Small intestine (tissue), 7 donors: ENCODE data around the gene ORAI2. TPM values are rescaled to one million over a fixed set of nuclear protein-coding genes. Genes with fewer than 3 reads are reported as not detected.
"Not testable (repeated sequence)": the region's sequence is repeated elsewhere in the genome, so short reads cannot be mapped to it uniquely, and the experiment has no call there.

Source experiments
- DNase-seq, 2 donors: peaks; one replicate each; pipeline versions ENCODE4 v3.0.0 to v3.0.0-alpha.2; 2013
- FAIRE-seq: peaks from 2 replicates; lab custom pipeline; 2012; peaks lifted over from hg19 to GRCh38; lab: Jason Lieb, UNC
- H3K27ac ChIP-seq, 3 donors: one replicate each; pipeline ENCODE4 v1.5.1; 2013; ENCODE audit warnings: low read length in 2 of 3, mild to moderate bottlenecking in 2 of 3, control low read depth in 1 of 3, inconsistent platforms in 1 of 3, low read depth in 1 of 3, moderate library complexity in 1 of 3
- H3K27me3 ChIP-seq, 3 donors: one replicate each; pipeline ENCODE4 v1.6.1; 2013; ENCODE audit warnings: low read length in 3 of 3, inconsistent platforms in 1 of 3; ENCODE audit not compliant: control insufficient read depth in 3 of 3, insufficient read depth in 3 of 3
- H3K36me3 ChIP-seq, 3 donors: one replicate each; pipeline ENCODE4 v1.6.1; 2013; ENCODE audit warnings: low read length in 3 of 3, inconsistent platforms in 1 of 3, low read depth in 1 of 3, mild to moderate bottlenecking in 1 of 3, moderate library complexity in 1 of 3; ENCODE audit not compliant: control insufficient read depth in 3 of 3, insufficient read depth in 2 of 3
- H3K4me1 ChIP-seq, 3 donors: one replicate each; pipeline ENCODE4 v1.6.1; 2013; ENCODE audit warnings: low read length in 2 of 3, inconsistent platforms in 1 of 3, low read depth in 1 of 3, mild to moderate bottlenecking in 1 of 3, moderate library complexity in 1 of 3; ENCODE audit not compliant: control insufficient read depth in 3 of 3, insufficient read depth in 2 of 3
- H3K4me3 ChIP-seq, 3 donors: one replicate each; pipeline ENCODE4 v1.5.1; 2013; ENCODE audit warnings: low read length in 3 of 3, control low read depth in 1 of 3, inconsistent platforms in 1 of 3, low read depth in 1 of 3, mild to moderate bottlenecking in 1 of 3, moderate library complexity in 1 of 3
- H3K9me3 ChIP-seq, 2 donors: one replicate each; pipeline ENCODE4 v1.6.1; 2013; ENCODE audit warnings: low read depth in 1 of 2, low read length in 1 of 2; ENCODE audit not compliant: control insufficient read depth in 2 of 2, insufficient read depth in 1 of 2
- WGBS, 3 donors: extraction: QIAGEN DNeasy Blood & Tissue Kit; methylation state at CpG; one replicate each; pipeline ENCODE4 v1.1.7; 2013; 5-methylcytosine and 5-hydroxymethylcytosine counted together
- polyA plus RNA-seq, 4 donors: library from polyadenylated mRNA; stranded (reverse) in 3 of 4; unstranded in 1 of 4; fragments of 200-250 nt in 3 of 4; fragments of 120-200 nt in 1 of 4; gene quantifications; one replicate each; pipeline versions ENCODE4 v1.2.1 to v1.2.3, GENCODE V29; 2013
- donor health status: healthy with polysubstance abuse.
- donor health status: control.
- donor health status: control.
- donor health status: Bipolar disorder and iron deficiency.
- donor health status: healthy.

Gene ORAI2
- polyA plus RNA-seq, 4 donors, result 0.89 to 8.8 (median 5.4) TPM

DNA sequence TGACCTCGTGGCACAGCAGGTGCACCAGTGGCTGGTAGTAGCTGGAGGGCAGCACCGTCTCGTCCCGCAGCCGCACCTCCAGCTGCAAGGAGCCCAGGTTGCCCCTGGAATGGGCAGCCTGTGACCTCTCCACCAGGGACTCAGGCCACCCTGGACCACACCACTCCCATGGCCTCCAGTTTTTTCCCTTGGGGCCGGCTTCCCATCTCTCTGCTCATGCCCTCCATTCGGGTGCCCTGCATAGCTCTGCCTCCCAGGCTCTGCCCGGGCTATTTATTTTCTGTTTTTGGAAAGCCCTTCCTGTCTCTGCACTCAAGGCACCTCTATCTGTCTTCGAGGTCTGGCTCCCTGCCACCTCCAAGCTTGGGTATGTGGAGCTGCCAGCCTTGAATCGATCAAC lies 63.5 kb downstream of the ORAI2 start:
- H3K4me1 ChIP-seq, H3K27me3 ChIP-seq, FAIRE-seq, H3K9me3 ChIP-seq, DNase-seq, H3K4me3 ChIP-seq, H3K36me3 ChIP-seq, H3K27ac ChIP-seq: not testable (repeated sequence)
- 73 to 91% (median 83%) methylated on average over 3 of the region's 10 CpGs for WGBS, 3 donors

DNA sequence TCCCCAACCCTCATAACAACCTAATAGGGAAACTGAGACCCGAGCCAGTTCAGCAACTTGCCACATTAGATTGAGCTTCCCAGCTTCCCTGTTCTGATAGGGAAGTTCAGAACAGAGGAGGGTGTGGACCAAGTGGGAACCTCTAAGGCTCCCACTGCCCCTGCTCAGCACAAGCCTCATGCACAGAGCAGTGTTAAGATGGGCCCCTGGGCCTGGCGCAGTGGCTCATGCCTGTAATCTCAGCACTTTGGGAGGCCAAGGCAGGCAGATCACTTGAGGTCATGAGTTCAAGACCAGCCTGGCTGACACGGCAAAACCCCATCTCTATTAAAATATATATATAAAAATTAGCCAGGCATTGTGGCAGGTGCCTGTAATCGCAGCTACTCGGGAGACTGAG lies 63.9 kb downstream of the ORAI2 start:
- not testable (repeated sequence) for H3K36me3 ChIP-seq, FAIRE-seq, H3K27ac ChIP-seq, H3K9me3 ChIP-seq, H3K4me1 ChIP-seq, H3K4me3 ChIP-seq, DNase-seq, H3K27me3 ChIP-seq
- 65 to 95% (median 94%) methylated on average over 1 of the region's 5 CpGs for WGBS, 3 donors

DNA sequence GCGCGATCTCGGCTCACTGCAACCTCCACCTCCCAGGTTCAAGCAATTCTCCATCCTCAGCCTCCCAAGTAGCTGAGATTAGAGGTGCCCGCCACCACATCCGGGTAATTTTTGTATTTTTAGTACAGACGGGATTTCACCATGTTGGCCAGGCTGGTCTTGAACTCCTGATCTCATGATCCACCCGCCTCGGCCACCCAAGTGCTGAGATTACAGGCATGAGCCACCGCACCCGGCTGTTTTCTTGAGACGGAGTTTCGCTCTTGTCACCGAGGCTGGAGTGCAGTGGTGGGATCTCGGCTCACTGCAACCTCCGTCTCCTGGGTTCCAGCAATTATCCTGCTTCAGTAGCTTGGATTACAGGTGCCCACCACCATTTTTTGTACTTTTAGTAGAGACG lies 64.9 kb downstream of the ORAI2 start:
- not testable (repeated sequence) for FAIRE-seq, H3K4me3 ChIP-seq, H3K27ac ChIP-seq, H3K27me3 ChIP-seq, DNase-seq, H3K9me3 ChIP-seq, H3K36me3 ChIP-seq, H3K4me1 ChIP-seq
- 91 to 95% (median 95%) methylated on average over 10 to 11 of the region's 16 CpGs for WGBS, 3 donors

DNA sequence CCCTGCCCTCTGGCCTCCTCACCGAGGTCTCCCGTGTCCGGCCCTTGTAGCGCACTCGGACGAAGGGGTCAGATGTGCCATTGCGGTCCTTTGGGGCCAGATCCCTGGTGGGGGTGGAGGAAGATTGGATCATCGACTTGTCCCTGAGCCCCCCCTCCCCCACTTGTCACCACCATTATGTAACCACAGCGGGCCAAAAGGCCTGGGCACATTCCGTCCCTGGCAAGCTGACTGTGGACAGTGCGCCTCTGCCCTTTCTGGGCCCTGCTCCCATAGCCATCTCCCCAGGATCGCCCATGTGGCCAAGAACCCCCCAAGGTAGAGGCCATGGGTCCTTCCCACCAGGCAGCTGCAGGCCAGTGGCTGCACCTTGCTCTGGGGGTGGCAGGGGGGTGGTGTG lies 69.8 kb downstream of the ORAI2 start:
- not testable (repeated sequence) for H3K4me1 ChIP-seq, H3K36me3 ChIP-seq, H3K4me3 ChIP-seq, FAIRE-seq, H3K9me3 ChIP-seq, H3K27ac ChIP-seq, H3K27me3 ChIP-seq, DNase-seq
- no CpG with 5 or more reads among the region's 12 CpGs for WGBS, 3 donors

DNA sequence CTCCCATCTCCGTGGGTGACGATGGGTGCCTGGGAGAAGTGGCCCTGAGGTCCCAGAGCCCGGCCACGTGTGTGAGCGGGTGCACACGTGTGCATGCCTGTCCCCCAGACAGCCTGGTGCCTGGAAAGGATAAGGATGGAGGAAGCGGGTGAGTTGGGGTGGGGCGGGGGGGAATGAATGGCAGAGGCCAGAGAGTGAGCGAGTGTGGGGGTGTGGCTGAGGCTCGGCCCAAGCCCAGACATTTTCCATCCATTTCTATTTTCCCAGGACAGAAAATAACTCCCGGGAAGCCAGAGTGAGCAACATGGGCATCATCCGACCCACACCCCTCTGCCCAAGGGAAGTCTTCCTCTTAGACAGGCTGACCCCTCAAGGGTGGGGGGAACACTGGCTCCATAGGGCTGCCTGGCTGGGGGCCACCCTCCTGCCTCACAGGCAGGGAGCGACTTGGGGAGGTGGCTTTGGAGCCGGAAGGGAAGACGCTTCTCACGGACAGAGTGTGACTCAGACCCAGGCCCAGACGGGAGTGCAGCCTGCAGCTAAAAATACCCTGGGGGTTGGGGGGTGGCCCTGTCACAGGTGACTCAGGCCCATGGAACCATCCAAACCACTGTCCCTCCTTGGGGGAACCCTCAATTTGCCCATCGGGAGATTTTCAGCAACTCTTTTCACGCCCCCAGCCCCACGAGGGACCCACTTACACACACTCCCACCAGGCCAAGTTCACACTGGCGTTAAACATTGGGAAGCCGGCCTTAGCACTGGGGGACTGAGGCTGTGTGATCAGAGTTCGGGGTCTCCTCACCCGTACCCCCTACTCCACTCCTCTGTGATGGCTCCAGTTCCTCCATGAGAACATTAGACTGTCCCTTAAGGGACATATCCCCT lies 72.2 kb downstream of the ORAI2 start:
- H3K4me3 ChIP-seq, H3K27ac ChIP-seq, H3K9me3 ChIP-seq, H3K36me3 ChIP-seq, DNase-seq, H3K27me3 ChIP-seq, H3K4me1 ChIP-seq, FAIRE-seq: not testable (repeated sequence)
- WGBS, 3 donors, result 78 to 83% (median 82%) methylated on average over 4 to 5 of the region's 24 CpGs

Other genes with a start within 250 kb of the ORAI2 start
- gene SH2B2, start 146.7 kb upstream of the ORAI2 start, polyA plus RNA-seq, result 1 to 10 TPM in 3 of 4 donors, under 1 TPM in 1; 0.67 to 2.5 (median 1.6) TPM
- gene SPDYE6, start 77.1 kb upstream of the ORAI2 start, polyA plus RNA-seq, result 1 to 10 TPM in 1 of 4 donors, under 1 TPM in 1, not detected in 2; 0.09 to 3.3 TPM
- gene PRKRIP1, start 37.2 kb upstream of the ORAI2 start, polyA plus RNA-seq, result 10 to 100 TPM; 17.5 to 28.1 (median 20.1) TPM
- gene ALKBH4, start 31.3 kb downstream of the ORAI2 start, polyA plus RNA-seq, result 10 to 100 TPM in 1 of 4 donors, 1 to 10 TPM in 3; 6.7 to 10.1 (median 8.9) TPM
- gene LRWD1, start 31.4 kb downstream of the ORAI2 start, polyA plus RNA-seq, result 10 to 100 TPM in 3 of 4 donors, 1 to 10 TPM in 1; 8.6 to 17.4 (median 13.5) TPM
- gene POLR2J, start 45.3 kb downstream of the ORAI2 start, polyA plus RNA-seq, result 100 to 1,000 TPM in 2 of 4 donors, 10 to 100 TPM in 2; 51.4 to 169 (median 110) TPM
- gene RASA4B, start 84.2 kb downstream of the ORAI2 start, polyA plus RNA-seq, result 10 to 100 TPM; 14.2 to 58.4 (median 35.7) TPM
- gene UPK3BL2, start 110.1 kb downstream of the ORAI2 start, polyA plus RNA-seq, result 10 to 100 TPM in 2 of 4 donors, 1 to 10 TPM in 2; 5.8 to 15.4 (median 10.8) TPM
- gene SPDYE2, start 117.7 kb downstream of the ORAI2 start, polyA plus RNA-seq, result 1 to 10 TPM in 1 of 4 donors, under 1 TPM in 1, not detected in 2; 0.04 to 2.9 TPM
- gene POLR2J3, start 139.0 kb downstream of the ORAI2 start, polyA plus RNA-seq, result 10 to 100 TPM; 31.6 to 63.0 (median 41.8) TPM
- gene RASA4, start 183.2 kb downstream of the ORAI2 start, polyA plus RNA-seq, result 10 to 100 TPM; 24.2 to 31.1 (median 27.2) TPM
- 10 to 100 TPM; 21.3 to 84.0 (median 54.3) TPM for gene UPK3BL1, start 209.2 kb downstream of the ORAI2 start, polyA plus RNA-seq
- gene SPDYE2B, start 216.7 kb downstream of the ORAI2 start, polyA plus RNA-seq, result 1 to 10 TPM in 1 of 4 donors, not detected in 3; 1.3 TPM
- gene POLR2J2, start 238.1 kb downstream of the ORAI2 start, polyA plus RNA-seq, result 1 to 10 TPM; 1.1 to 7.8 (median 1.5) TPM